Heart right ventricle (tissue), 16 donors: ENCODE results near the gene FAR1. TPM values are rescaled to one million over a fixed set of nuclear protein-coding genes. Genes with fewer than 3 reads are reported as not detected.
A peak's percentile ranks its signal among the peaks of the same experiment; 100 is the strongest.
"Not testable (repeated sequence)": the region's sequence is repeated elsewhere in the genome, so short reads cannot be mapped to it uniquely, and the experiment has no call there.

Experiments
- ATAC-seq, 8 donors: fragments of 200-7000 bp; cut with Tn5 transposase; one replicate each; pipeline ENCODE4 v1.9.1; 2020; ENCODE audit warnings: mild to moderate bottlenecking in 8 of 8, moderate library complexity in 8 of 8, moderate number of reproducible peaks in 1 of 8
- DNase-seq, 2 donors: peaks; one replicate each; pipeline ENCODE4 v3.0.0-alpha.2; 2020
- H3K27ac ChIP-seq, 10 donors: fragments of 200-600 bp; sonication (generic) in 2 of 10; one replicate each; pipeline versions ENCODE4 v1.5.0 to v1.8.0; 2020 to 2022; ENCODE audit warnings: mild to moderate bottlenecking in 3 of 10
- H3K27me3 ChIP-seq, 7 donors: fragments of 200-600 bp; one replicate each; pipeline ENCODE4 v1.8.0; 2021 to 2022; ENCODE audit warnings: mild to moderate bottlenecking in 2 of 7
- H3K36me3 ChIP-seq, 9 donors: fragments of 200-600 bp; sonication (generic) in 1 of 9; one replicate each; pipeline versions ENCODE4 v1.5.0 to v1.8.0; 2020 to 2022; ENCODE audit warnings: mild to moderate bottlenecking in 2 of 9
- H3K4me1 ChIP-seq, 9 donors: fragments of 200-600 bp; sonication (generic) in 1 of 9; one replicate each; pipeline versions ENCODE4 v1.5.0 to v1.8.0; 2020 to 2022; ENCODE audit warnings: mild to moderate bottlenecking in 4 of 9
- H3K4me3 ChIP-seq, 10 donors: fragments of 200-600 bp; sonication (generic) in 2 of 10; one replicate each; pipeline versions ENCODE4 v1.5.0 to v1.8.0; 2020 to 2022; ENCODE audit warnings: mild to moderate bottlenecking in 7 of 10, moderate library complexity in 2 of 10
- H3K9me3 ChIP-seq, 11 donors: fragments of 200-600 bp in 10 of 11; sonication (generic) in 2 of 11; one replicate each; pipeline versions ENCODE4 v1.5.0 to v1.8.0; 2013 to 2022; ENCODE audit warnings: mild to moderate bottlenecking in 2 of 11, control low read depth in 1 of 11, moderate library complexity in 1 of 11
- WGBS, 2 donors: extraction: QIAGEN DNeasy Blood & Tissue Kit; methylation state at CpG; one replicate each; pipeline ENCODE4 v1.1.7; 2013; ENCODE audit warnings: inconsistent platforms in 1 of 2; 5-methylcytosine and 5-hydroxymethylcytosine counted together
- intact Hi-C, 10 donors: fragments of 100-400 bp; cut with DNase I; formaldehyde crosslinking; loops; one replicate each; pipeline versions ENCODE4 v1.11.1 to v1.14.2; 2022
- long read RNA-seq, 3 donors: library from polyadenylated mRNA; unstranded; transcript quantifications; one replicate each; pipeline ENCODE4 v2.0.0, GENCODE V29; 2020 to 2021
- polyA plus RNA-seq, 2 donors: library from polyadenylated mRNA; stranded (reverse); fragments of 200-250 nt; gene quantifications; one replicate each; pipeline ENCODE4 v1.2.3, GENCODE V29; 2013
- total RNA-seq, 10 donors: library from RNA; stranded (reverse); fragmentation: NEBNext Ultra II Directional in 3 of 10; extraction: Animal tissue kit (Norgen Biotek cat#: 25700) in 3 of 10; gene quantifications; one replicate each; pipeline versions ENCODE4 v1.2.1 to v1.2.4, GENCODE V29; 2021 to 2023
- TF ChIP-seq, protein P1 (sequence below), 9 donors: fragments of 200-600 bp; sonication (generic) in 2 of 9; IDR thresholded peaks; one replicate each; pipeline versions ENCODE4 v1.5.0 to v1.8.0; 2021 to 2022; ENCODE audit warnings: antibody characterized with exemption in 9 of 9, mild to moderate bottlenecking in 5 of 9, moderate library complexity in 1 of 9
- donor health status: Arrhythmogenic right ventricular cardiomyopathy.
- donor health status: ischemic (EF 13 %, LVEDD 7.1; RV severe dilation, severe dysfunction).
- donor health status: healthy with polysubstance abuse.
- donor health status: DM: no; HTN: yes; CAD: no.
- donor health status: DM: no; HTN: no; CAD: no.
- donor health status: ischemic (EF 25% LVEDD 6.9; RV normal size, moderate dysfunction).
- donor health status: ischemic (EF 25% LVEDD 5.7; RV mildly dilated, moderate dysfunction).
- donor health status: healthy.
- donor health status: DM: yes; HTN: yes; CAD: no.
- donor health status: Ischemic cardiomyopathy.
- donor health status: ischemic (EF 35%, LVEDD 5.7; RV mildly dilated, moderate dysfunction).
- donor health status: nonischemic (EF 11% LVEDD 7.7; RV severe dilation, severe dysfunction).
- donor health status: DM: yes; HTN: yes; CAD: no.
- donor health status: PGD.
- donor health status: ischemic (EF 29% LVEDD 5.4; RV normal size, mild dysfunction).
- donor health status: nonischemic (EF 23%, LVEDD 6.1; RV moderate dilation, normal function).

The FAR1 gene, protein sequence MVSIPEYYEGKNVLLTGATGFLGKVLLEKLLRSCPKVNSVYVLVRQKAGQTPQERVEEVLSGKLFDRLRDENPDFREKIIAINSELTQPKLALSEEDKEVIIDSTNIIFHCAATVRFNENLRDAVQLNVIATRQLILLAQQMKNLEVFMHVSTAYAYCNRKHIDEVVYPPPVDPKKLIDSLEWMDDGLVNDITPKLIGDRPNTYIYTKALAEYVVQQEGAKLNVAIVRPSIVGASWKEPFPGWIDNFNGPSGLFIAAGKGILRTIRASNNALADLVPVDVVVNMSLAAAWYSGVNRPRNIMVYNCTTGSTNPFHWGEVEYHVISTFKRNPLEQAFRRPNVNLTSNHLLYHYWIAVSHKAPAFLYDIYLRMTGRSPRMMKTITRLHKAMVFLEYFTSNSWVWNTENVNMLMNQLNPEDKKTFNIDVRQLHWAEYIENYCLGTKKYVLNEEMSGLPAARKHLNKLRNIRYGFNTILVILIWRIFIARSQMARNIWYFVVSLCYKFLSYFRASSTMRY
- 10 to 100 TPM; 28.4 to 45.9 (median 38.8) TPM for total RNA-seq
- polyA plus RNA-seq = 10 to 100 TPM; 13.3 to 23.0 TPM
- long read RNA-seq, donor 1, full-length matches to known transcripts = 27 of 33 reads
- long read RNA-seq, donor 1, partial matches to known transcripts = 2 of 33 reads
- long read RNA-seq, donor 1, other reads (novel, unspliced or antisense) = 4 of 33 reads
- long read RNA-seq, donor 2, full-length matches to known transcripts = 23 of 27 reads
- long read RNA-seq, donor 2, partial matches to known transcripts = 0 of 27 reads
- long read RNA-seq, donor 2, other reads (novel, unspliced or antisense) = 4 of 27 reads
- long read RNA-seq, donor 3, full-length matches to known transcripts = 40 of 48 reads
- long read RNA-seq, donor 3, partial matches to known transcripts = 6 of 48 reads
- long read RNA-seq, donor 3, other reads (novel, unspliced or antisense) = 2 of 48 reads

DNA sequence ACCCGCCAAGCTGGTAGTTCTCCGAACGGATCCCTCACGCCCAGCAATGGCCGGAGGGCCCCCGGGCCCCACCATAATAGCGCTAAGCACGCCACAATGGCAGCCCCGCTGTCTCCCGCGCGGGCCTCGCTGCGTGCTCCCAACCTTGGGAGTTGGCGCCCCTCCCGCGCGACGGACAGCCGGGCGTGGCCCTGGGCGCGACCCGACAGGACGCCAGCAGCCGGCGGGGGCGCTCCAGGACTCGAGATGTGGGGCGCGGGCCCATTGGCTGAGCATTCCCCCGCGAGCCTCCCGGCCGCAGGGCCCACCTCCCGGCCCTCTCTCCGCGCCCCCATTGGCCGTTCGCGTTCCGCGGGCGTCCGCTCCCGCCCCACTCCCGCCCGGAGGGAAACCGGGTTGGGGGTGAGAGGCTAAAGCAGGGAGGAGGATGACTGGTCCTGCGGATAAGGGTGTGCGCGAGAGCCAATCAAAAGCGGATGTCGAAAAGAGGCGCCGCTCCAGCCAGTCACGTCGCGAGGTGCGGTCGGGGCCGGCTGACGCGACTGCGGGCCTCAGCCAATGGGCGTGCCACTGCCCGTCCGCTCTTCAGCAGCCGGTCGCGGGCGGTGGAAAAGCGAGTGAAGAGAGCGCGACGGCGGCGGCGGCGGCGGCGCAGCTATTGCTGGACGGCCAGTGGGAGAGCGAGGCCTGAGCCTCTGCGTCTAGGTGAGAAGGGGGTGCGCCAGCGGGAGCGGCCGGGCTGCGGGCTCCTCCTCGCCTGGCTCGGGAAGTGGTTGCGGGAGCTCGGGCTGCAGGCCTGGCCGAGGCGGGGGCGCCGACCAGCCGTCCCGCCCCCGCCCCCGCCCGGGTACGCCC, at the start of gene FAR1:
TSS of gene FAR1 (plus strand) at position 567 of the 855 bp plus-strand sequence. CDS start 26,098 bp downstream, outside the sequence.
- intact Hi-C loops = no loop called here
- ATAC-seq (peak; percentile 97 to 100 (median 99)), DNase-seq (peak; percentile 98)
- no peaks in the 10 kb centered on the region for H3K27me3 ChIP-seq
- no peaks in the 10 kb centered on the region for H3K9me3 ChIP-seq
- 0% methylated on average over 104 of the region's 104 CpGs for WGBS, 2 donors
- peak within 1 kb of the TSS; percentile 70 to 98 (median 87) for H3K4me3 ChIP-seq
- TF ChIP-seq, protein P1, sequence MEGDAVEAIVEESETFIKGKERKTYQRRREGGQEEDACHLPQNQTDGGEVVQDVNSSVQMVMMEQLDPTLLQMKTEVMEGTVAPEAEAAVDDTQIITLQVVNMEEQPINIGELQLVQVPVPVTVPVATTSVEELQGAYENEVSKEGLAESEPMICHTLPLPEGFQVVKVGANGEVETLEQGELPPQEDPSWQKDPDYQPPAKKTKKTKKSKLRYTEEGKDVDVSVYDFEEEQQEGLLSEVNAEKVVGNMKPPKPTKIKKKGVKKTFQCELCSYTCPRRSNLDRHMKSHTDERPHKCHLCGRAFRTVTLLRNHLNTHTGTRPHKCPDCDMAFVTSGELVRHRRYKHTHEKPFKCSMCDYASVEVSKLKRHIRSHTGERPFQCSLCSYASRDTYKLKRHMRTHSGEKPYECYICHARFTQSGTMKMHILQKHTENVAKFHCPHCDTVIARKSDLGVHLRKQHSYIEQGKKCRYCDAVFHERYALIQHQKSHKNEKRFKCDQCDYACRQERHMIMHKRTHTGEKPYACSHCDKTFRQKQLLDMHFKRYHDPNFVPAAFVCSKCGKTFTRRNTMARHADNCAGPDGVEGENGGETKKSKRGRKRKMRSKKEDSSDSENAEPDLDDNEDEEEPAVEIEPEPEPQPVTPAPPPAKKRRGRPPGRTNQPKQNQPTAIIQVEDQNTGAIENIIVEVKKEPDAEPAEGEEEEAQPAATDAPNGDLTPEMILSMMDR (IDR thresholded peaks at IDR 0.05) = peak in 8 of 9 donors; percentile 53 to 87 (median 74)
- H3K4me1 ChIP-seq = peaks cover 0 to 49% (median 26%) of the 10 kb centered on the region in 9 donors
- H3K36me3 ChIP-seq = no peaks in the 10 kb centered on the region
- peak within 1 kb of the TSS; percentile 49 to 96 (median 89) for H3K27ac ChIP-seq

DNA sequence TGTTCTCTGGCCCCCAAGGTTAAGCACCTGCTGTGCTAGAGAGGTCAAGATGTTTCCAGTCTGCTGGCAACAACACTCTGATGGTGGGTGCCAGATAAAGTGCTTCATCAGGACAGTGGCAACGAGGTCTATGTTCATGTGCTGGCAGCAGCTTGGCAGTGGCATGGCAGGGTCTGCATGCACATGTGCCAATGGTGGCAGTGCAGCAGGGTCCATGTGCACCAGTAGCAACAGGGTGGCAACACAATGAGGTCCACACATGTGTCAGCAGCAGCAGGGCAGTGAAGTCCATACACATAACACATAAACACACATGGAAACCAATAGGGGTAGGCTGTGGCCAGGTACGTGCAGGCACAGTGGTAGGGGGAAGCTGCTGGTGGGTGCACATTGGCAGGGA, 48.4 kb upstream of the FAR1 start:
- H3K4me1 ChIP-seq = no peaks in the 10 kb centered on the region
- WGBS, 2 donors = 69 to 72% methylated on average over 2 of the region's 2 CpGs
- no peak overlapping the region for H3K4me3 ChIP-seq
- TF ChIP-seq, protein P1 (IDR thresholded peaks at IDR 0.05) = no peak
- no peaks in the 10 kb centered on the region for H3K36me3 ChIP-seq
- H3K27ac ChIP-seq = no peak overlapping the region
- no peak for DNase-seq
- no peaks in the 10 kb centered on the region for H3K27me3 ChIP-seq
- no peak for ATAC-seq
- intact Hi-C loops = no loop called here
- H3K9me3 ChIP-seq = peaks cover 0 to 51% (median 18%) of the 10 kb centered on the region in 11 donors

DNA sequence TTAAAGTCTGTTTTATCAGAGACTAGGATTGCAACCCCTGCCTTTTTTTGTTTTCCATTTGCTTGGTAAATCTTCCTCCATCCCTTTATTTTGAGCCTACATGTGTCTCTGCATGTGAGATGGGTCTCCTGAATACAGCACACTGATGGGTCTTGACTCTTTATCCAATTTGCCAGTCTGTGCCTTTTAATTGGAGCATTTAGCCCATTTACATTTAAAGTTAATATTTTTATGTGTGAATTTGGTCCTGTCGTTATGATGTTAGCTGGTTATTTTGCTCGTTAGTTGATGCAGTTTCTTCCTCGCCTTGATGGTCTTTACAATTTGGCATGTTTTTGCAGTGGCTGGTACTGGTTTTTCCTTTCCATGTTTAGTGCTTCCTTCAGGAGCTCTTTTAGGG, 41.6 kb upstream of the FAR1 start:
- H3K27me3 ChIP-seq, intact Hi-C loops, H3K36me3 ChIP-seq, H3K4me3 ChIP-seq, DNase-seq, H3K4me1 ChIP-seq, H3K27ac ChIP-seq, ATAC-seq: not testable (repeated sequence)
- 87 to 91% methylated on average over 3 of the region's 3 CpGs for WGBS, 2 donors
- peaks cover 0 to 25% (median 0%) of the 10 kb centered on the region in 11 donors for H3K9me3 ChIP-seq

DNA sequence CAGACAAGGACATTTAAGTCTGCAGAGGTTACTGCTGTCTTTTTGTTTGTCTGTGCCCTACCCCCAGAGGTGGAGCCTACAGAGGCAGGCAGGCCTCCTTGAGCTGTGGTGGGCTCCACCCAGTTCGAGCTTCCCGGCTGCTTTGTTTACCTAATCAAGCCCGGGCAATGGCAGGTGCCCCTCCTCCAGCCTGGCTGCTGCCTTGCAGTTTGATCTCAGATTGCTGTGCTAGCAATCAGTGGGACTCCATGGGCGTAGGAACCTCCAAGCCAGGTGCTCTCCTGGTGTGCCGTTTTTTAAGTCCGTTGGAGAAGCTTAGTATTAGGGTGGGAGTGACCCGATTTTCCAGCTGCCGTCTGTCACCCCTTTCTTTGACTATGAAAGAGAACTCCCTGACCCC, 39.8 kb upstream of the FAR1 start:
- ATAC-seq, H3K27me3 ChIP-seq, intact Hi-C loops, H3K4me3 ChIP-seq, H3K4me1 ChIP-seq, H3K36me3 ChIP-seq, H3K27ac ChIP-seq, DNase-seq: not testable (repeated sequence)
- 86 to 87% methylated on average over 8 of the region's 8 CpGs for WGBS, 2 donors
- peaks cover 0 to 25% (median 0%) of the 10 kb centered on the region in 11 donors for H3K9me3 ChIP-seq
